AG04449 (cell line): Measurements from ENCODE around the gene SUN5.
"Not testable (repeated sequence)": the region's sequence is repeated elsewhere in the genome, so short reads cannot be mapped to it uniquely, and the experiment has no call there.

ENCODE experiments used
- CTCF ChIA-PET: fragments of 350-600 bp; formaldehyde crosslinking; extraction: SDS; loops from one replicate; lab custom pipeline; 2021; ENCODE audit warnings: antibody characterized with exemption; lab: Yijun Ruan, JAX
- POLR2A ChIA-PET: fragments of 400-600, 350-600 bp; formaldehyde crosslinking; extraction: SDS; loops from one replicate; lab custom pipeline; 2020; ENCODE audit warnings: antibody characterized with exemption, inconsistent platforms; lab: Yijun Ruan, JAX
- DNase-seq: peaks from one replicate; pipeline ENCODE4 v3.0.0-alpha.2; 2010; ENCODE audit warnings: low read depth, low spot score
- H3K4me3 ChIP-seq: 2 replicates; pipeline ENCODE4 v1.5.1; 2011; ENCODE audit warnings: low read depth, mild to moderate bottlenecking, control low read depth, low read length
- TF ChIP-seq, protein P1 (sequence below): IDR thresholded peaks from one replicate; pipeline ENCODE4 v1.5.1; 2011; ENCODE audit warnings: mild to moderate bottlenecking, moderate library complexity, low read length, control low read depth, inconsistent platforms; ENCODE audit not compliant: insufficient read depth; ENCODE audit errors: missing control alignments

Gene SUN5

DNA sequence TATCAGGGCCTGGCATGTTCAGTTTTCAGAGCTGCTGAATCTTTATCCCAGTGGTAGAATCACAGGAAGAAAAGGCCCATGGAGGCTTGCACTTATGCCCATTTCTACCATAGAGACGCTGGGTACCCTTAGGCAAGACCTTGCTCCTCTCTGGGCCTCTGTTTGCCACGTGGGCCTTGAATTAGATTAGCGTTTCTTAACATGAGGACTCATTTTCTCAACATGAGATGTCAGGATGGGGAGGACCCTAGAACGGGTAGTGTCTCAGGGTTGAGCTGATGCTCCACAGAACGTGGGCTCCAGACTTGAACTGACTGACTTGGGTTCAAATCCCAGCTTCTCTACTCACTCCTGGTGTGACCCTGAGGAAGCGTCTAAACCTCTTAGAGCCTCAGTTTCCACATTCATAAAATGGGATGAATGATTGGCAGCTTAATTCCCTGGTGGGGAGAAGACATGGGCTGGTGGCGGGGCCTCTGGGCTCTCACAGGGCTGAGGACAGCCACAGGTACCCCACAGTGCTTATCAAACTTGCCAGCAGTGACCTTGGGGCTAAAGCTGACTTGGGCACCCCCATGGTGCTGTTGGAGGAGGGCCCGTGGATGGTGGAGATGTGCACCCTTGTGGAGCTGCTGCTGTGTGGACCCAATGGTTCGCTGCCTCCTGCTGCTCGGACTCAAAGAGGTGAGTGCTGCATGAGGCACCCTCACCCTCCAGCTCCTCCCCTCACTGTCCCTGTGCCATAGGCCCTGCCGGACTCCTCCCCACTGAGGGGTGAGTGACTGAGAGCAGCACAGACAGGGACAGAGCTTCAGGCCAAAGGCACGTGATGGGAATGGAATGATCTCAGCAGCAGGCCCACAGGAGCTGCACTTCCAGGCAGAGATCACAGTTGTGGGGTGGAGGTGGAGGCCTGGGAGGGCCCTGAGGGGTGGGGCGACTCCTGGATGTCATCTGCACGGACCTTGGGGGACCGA, 28.2 kb downstream of the SUN5 start:
- no peak overlapping the region for H3K4me3 ChIP-seq
- no peak for DNase-seq
- ChIA-PET CTCF (no interaction called here), POLR2A (no interaction called here)
- TF ChIP-seq, protein P1, sequence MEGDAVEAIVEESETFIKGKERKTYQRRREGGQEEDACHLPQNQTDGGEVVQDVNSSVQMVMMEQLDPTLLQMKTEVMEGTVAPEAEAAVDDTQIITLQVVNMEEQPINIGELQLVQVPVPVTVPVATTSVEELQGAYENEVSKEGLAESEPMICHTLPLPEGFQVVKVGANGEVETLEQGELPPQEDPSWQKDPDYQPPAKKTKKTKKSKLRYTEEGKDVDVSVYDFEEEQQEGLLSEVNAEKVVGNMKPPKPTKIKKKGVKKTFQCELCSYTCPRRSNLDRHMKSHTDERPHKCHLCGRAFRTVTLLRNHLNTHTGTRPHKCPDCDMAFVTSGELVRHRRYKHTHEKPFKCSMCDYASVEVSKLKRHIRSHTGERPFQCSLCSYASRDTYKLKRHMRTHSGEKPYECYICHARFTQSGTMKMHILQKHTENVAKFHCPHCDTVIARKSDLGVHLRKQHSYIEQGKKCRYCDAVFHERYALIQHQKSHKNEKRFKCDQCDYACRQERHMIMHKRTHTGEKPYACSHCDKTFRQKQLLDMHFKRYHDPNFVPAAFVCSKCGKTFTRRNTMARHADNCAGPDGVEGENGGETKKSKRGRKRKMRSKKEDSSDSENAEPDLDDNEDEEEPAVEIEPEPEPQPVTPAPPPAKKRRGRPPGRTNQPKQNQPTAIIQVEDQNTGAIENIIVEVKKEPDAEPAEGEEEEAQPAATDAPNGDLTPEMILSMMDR: no peak

GRCh38 chr20:32975121-32975520, 29.1 kb downstream of the SUN5 start:
- H3K4me3 ChIP-seq, CTCF ChIA-PET, DNase-seq, POLR2A ChIA-PET: not testable (repeated sequence)

DNA sequence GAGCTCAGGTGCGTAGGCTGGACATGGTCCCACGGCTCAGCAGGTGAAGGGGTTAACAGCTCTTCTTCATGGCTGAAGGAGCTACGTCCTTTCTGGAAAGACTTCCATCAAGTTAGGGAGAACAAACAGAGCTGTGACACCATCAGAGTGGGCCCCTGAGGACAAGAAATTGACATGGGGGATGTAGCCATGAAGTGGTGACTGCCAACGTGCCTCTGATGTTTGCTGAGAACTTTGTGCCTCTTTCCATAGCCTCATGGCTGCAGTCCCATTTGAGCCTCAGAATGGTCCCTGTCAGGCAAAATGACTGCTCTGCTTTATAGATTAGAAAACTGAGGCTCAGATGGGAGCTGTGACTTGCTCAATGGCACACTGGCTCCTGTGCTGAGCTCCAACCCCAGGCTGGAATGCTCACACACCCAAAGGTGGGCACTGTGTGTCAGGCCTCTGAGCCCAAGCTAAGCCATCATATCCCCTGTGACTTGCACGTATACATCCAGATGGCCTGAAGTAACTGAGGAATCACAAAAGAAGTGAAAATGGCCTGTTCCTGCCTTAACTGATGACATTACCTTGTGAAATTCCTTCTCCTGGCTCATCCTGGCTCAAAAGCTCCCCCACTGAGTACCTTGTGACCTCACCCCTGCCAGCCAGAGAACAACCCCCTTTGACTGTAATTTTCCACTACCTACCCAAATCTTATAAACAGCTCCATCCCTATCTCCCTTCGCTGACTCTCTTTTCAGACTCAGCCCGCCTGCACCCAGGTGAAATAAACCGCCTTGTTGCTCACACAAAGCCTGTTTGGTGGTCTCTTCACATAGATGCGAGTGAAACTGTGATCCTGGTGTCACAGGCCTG, 29.8 kb downstream of the SUN5 start:
- H3K4me3 ChIP-seq, DNase-seq, POLR2A ChIA-PET: not testable (repeated sequence)
- CTCF ChIA-PET: interaction anchor here (0.6 to 1.0 kb wide), 3 partner anchors 15 to 72 kb away, joined by 3 to 4 read pairs (median 3); no protein-coding TSS in a partner anchor

DNA sequence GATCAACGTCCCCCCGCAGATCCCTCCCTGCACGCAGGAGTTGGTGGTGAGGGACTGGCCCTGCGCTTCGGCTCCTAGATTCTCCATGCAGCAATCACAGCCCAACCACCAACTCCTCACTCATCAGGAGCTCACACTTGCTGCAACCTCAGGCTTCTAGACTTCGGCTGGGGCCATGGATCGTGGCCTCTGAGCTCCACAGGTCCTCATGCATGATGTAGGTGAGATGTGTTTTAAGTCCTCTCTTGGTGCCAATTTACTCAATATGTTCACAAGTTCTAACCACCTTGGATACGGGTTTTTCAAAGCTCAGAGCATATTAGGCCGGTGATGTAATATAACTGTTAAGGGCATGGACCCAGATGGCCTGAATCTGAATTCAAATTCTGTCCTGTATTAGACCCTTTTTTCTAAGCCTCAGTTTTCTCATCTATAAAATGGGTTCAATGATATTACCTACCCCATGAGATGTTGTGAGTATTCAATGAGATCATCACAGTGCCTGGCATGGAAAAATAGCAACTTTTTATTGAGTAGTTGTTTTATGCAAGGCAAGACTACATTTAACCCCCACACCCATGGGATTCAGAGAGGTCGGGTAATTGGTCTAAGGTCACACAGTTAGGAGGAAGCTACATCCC, 31.0 kb downstream of the SUN5 start:
- TF ChIP-seq, protein P1: no peak
- ChIA-PET CTCF (interaction anchor here (1.0 kb wide), 2 partner anchors 16 to 25 kb away, joined by 3 to 4 read pairs; no protein-coding TSS in a partner anchor), POLR2A (no interaction called here)
- no peak overlapping the region for H3K4me3 ChIP-seq
- no peak for DNase-seq

DNA sequence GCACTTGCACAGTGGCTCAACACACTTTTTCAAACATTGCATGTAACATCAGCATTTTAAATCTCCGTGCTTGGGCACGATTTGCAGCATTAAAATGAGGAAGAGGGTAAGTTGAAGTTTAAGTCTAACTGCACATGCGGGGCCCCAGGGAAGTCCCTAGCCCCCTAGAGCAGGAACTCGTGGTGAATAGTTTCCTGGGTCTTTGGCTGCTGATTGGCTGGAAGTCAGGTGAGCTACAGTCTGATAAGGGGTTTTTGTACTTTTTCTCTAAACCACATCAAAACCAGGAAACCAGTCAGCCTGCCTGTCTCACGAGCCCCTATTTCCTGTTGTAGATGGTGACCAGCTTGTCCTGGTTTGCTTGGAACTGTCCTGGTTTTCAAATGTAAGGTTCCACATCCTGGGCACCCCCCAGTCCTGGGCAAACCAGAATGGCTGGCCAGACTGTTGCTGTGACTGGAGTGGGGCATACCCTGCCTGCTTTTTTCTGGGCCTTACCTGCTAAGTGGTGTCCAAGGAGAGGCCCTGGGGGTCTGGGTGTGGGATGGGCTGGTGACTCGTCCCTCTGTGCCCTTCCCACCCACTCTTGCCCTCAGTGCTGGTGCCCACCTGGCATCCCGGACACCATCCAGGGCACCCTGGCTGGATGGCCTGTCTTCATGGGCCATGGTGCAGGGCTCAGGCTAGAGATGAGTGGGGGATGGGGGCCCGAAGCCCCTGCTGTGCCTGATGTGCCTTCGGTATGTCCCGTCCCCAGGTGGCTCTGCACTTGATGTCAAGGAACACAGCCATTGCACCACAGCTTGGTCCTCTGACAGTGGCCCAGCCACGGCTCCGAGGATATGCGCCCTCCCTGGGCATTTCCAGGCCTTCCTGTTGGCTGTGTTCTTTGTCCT, 31.8 kb downstream of the SUN5 start:
- POLR2A ChIA-PET: no interaction called here
- H3K4me3 ChIP-seq: no peak overlapping the region
- TF ChIP-seq, protein P1: no peak
- CTCF ChIA-PET: interaction anchor here (1.0 kb wide), 1 partner anchor 26 kb away, joined by 3 read pairs; no protein-coding TSS in a partner anchor
- no peak for DNase-seq

DNA sequence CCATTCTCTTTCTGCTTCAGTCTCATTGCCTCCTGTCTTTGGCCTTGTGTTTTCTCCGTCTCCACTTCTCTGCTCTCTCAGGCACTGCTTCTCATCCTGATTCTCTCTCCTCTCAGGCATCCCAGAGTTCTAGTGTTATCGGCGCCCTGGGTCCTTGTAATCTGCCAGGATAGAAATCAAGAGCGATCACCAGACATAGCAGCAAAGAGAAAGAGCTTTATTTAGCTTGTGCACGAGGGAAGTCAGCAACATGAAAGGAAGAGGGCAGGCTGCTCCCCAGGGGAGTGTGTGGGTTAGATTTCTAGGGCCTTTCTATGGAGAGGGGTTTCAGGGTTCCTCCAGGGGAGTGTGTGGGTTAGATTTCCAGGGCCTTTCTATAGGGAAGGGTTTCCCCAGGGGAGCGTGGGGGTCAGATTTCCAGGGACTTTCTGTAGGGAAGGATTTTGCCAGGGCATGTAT, 32.5 kb downstream of the SUN5 start:
- no peak for DNase-seq
- TF ChIP-seq, protein P1: no peak
- H3K4me3 ChIP-seq: no peak overlapping the region
- ChIA-PET POLR2A (no interaction called here), CTCF (no interaction called here)
